H1 (cell line): Measurements from ENCODE around the gene ZNF292. TPM values are rescaled to one million over a fixed set of nuclear protein-coding genes. Genes with fewer than 3 reads are reported as not detected.

Source experiments
- ATF3 ChIP-seq: IDR thresholded peaks from 2 replicates; pipeline ENCODE4 v1.6.1; 2011; ENCODE audit warnings: low read depth, mild to moderate bottlenecking, low read length; ENCODE audit not compliant: insufficient read depth
- CTBP2 ChIP-seq: IDR thresholded peaks from 2 replicates; pipeline ENCODE4 v1.7.0; 2011; ENCODE audit warnings: borderline replicate concordance, mild to moderate bottlenecking, moderate library complexity, mixed read lengths, low read length; ENCODE audit not compliant: insufficient read depth, insufficient read length
- EGR1 ChIP-seq: IDR thresholded peaks from 2 replicates; pipeline ENCODE4 v1.6.1; 2011; ENCODE audit warnings: low read depth, low read length, borderline replicate concordance
- KDM1A ChIP-seq: fragments of 200-600, 300-600 bp; sonication (generic); IDR thresholded peaks from 2 replicates; pipeline ENCODE4 v1.7.1; 2016; ENCODE audit warnings: mild to moderate bottlenecking, low read length, borderline replicate concordance
- MAX ChIP-seq: IDR thresholded peaks from 2 replicates; pipeline ENCODE4 v1.6.1; 2012; ENCODE audit warnings: inconsistent platforms
- RAD21 ChIP-seq, 2 experiments: IDR thresholded peaks in 1 of 2; conservative IDR thresholded peaks in 1 of 2; 2 replicates each; pipeline ENCODE4 v1.6.1; 2011; ENCODE audit warnings: low read depth in 2 of 2, low read length in 2 of 2, improper control_type of control experiment in 1 of 2, inconsistent platforms in 1 of 2, mild to moderate bottlenecking in 1 of 2, moderate library complexity in 1 of 2
- RBBP5 ChIP-seq: IDR thresholded peaks from 2 replicates; pipeline ENCODE4 v1.7.1; 2012; ENCODE audit warnings: low read depth, mild to moderate bottlenecking, inconsistent platforms, low read length, moderate library complexity, borderline replicate concordance
- SP2 ChIP-seq: IDR thresholded peaks from 2 replicates; pipeline ENCODE4 v1.6.1; 2012; ENCODE audit warnings: mild to moderate bottlenecking, low read length, inconsistent platforms
- TAF1 ChIP-seq: IDR thresholded peaks from 2 replicates; pipeline ENCODE4 v1.6.1; 2011; ENCODE audit warnings: mild to moderate bottlenecking, low read depth, low read length
- polyA plus RNA-seq, 7 experiments: library from polyadenylated mRNA; depleted of rRNA in 3 of 7; stranded (reverse) in 5 of 7; unstranded in 2 of 7; fragments of >200 nt in 5 of 7; fragments of 200-250 nt in 2 of 7; gene quantifications; 1 replicate in 5 of 7; 2 replicates in 1 of 7; 4 replicates in 1 of 7; pipeline versions ENCODE4 v1.2.1 to v1.2.3, GENCODE V29; 2011 to 2013; ENCODE audit warnings: missing spikeins in 2 of 7, mixed read lengths in 2 of 7
- total RNA-seq: library from RNA; stranded (reverse); fragmentation: NEBNext Ultra II Directional; extraction: Animal tissue kit (Norgen Biotek cat#: 25700); gene quantifications from 2 replicates; pipeline ENCODE4 v1.2.1, GENCODE V29; 2021
- TF ChIP-seq, protein P1 (sequence below): IDR thresholded peaks from 2 replicates; pipeline ENCODE4 v1.6.1; 2011; ENCODE audit warnings: low read length, improper control_type of control experiment

The ZNF292 gene
- total and polyA plus RNA-seq, 2 of the 8 experiments (the other 6 are each of a cell fraction or from before 2014, with no cell fraction given) = 6.8 to 44.2 TPM

DNA sequence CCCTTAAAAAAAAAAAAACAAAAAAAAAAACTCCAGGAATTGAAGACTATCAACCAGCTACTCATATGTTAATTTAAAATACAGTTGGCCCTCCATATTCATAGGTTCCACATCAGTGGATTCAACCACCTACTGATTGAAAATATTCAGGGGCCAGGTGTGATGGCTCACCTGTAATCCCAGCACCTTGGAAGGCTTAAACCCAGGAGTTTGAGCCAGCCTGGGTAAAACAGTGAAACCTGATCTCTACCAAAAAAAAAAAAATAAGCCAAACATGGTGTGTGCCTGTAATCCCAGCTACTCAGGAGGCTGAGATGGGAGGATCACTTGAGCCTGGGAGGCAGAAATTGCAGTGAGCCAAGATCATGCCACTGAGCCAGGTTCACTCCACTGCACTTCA lies 94.7 kb downstream of the ZNF292 start (continued):
- TF ChIP-seq SP2 (no peak), MAX (no peak), EGR1 (no peak), RBBP5 (no peak), TAF1 (no peak), RAD21 (IDR thresholded peaks at IDR 0.05 in 1 of 2, conservative IDR thresholded peaks at IDR 0.05 in 1 of 2; ENCODE audit: low read depth in 2 of 2, low read length in 2 of 2) (no peak), ATF3 (no peak), KDM1A (no peak), CTBP2 (no peak)
- TF ChIP-seq, protein P1, sequence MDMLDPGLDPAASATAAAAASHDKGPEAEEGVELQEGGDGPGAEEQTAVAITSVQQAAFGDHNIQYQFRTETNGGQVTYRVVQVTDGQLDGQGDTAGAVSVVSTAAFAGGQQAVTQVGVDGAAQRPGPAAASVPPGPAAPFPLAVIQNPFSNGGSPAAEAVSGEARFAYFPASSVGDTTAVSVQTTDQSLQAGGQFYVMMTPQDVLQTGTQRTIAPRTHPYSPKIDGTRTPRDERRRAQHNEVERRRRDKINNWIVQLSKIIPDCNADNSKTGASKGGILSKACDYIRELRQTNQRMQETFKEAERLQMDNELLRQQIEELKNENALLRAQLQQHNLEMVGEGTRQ = no peak
